Activated CD4-positive, alpha-beta T cell treated with anti-CD3 and anti-CD28 coated beads, Interleukin-2, amount 50 U/mL, for 4 hours (primary cell): Measurements from ENCODE around the gene SH3PXD2A.
"Not testable (repeated sequence)": the region's sequence is repeated elsewhere in the genome, so short reads cannot be mapped to it uniquely, and the experiment has no call there.

ENCODE experiments used
- DNase-seq, 2 experiments: peaks; one replicate each; pipeline ENCODE4 v3.0.0-alpha.2; 2020

The SH3PXD2A gene

DNA sequence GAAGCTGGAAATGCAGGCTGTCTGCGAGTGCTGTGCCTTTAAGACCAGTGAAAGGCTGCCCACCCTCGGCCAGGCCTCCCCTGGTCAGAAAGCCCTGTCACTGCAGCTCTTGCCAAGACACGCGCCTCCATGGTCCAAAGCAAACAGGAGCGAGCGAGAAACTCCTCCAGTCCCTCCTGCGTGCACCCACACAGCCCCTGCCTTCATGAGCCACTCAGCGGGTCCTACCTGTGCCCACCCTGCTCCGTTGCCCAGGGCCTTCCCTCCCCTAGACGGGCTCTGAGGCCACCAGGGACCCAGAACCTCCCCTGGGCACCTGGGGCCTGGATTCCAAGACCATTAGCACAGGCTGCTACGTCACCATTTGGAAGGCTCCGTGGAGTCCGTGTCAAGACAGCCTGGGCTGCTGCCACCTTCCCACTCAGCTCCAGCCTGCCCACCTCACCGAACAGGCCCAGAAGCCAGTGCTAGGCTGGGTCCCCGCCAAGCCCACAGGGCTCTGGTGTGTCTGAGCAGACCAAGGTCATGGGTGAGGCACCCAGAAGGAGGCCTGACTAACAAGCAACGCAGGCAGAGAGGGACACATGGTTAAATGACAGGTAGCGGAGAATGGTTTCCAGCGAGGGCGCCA, 217.3 kb downstream of the SH3PXD2A start:
- DNase-seq: no peak

DNA sequence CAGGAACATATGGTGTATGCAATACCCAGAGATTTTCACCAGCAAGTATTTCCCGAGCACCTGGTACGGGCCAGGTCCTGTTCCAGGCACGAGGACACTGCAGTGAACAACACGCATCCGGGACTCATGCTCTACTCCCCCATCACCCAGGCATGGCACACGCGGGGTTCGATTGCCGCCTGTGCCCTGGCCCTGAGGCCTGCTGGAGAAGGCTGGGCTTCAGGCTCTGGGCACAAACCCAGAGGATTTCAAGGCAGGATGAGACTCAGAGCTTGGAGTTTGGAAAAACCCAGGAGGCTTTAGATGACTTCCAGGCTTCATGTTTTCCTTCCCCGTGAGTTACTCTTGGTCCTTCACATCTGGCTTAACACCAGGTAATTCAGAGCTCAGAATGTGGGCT, 218.4 kb downstream of the SH3PXD2A start:
- DNase-seq: no peak

DNA sequence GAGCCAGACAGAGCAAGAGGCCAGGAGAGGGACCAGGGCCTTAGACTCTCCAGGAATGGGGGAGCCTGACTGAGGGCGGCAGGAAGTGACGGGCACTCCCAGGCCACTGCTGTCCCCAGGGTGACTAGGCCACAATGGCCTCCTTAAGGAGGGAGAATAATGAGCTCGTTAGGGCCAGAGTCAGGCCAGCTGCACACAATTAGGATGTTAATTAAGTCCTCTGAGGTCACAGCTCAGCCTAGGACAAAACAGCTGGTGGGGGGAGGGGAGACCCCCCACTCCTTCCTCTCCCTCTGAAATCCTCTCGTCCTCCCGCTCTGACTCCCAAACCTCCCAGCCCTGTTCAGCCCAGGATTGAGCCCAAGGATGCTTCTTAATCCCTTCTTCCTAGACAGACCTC, 218.9 kb downstream of the SH3PXD2A start:
- no peak for DNase-seq

DNA sequence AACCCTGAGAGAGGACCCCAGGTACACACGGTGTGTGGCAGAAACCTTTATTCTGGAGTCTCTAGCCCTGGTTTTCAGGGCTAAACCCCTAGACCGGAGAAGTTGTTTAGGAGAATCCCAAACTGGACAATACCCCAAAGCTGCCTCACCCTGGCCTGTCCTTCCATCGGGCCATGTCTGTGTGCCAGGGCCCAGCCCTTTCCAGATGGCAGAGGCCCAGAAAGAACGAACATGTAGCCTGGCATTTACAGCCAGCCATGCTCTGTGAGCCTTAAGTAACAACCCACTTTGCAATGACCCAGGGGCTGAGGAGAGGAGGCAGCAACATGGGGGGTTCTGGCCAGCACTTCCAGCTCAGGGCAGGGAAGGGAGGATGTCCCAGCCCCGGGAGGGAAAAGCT, 219.8 kb downstream of the SH3PXD2A start:
- no peak for DNase-seq

DNA sequence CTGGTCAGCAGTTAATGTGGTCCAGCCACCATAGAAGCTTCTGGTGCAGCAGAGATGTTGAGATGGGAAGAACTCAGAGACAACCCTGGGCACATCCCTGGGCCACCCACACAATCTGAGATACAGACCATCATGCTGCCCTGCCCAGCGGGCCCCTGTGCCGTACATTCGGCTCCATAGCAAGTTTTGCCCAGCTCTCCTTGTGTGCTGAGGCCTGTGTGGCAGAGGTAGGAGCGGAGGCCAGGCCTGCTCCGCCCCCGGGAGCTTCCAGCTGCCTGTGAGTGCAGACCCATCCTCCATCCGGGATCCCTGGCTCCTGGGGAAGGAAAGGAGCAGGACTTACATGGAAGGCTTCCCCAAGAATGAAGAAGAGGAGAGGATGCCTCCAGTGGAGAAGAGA, 221.5 kb downstream of the SH3PXD2A start:
- no peak for DNase-seq

DNA sequence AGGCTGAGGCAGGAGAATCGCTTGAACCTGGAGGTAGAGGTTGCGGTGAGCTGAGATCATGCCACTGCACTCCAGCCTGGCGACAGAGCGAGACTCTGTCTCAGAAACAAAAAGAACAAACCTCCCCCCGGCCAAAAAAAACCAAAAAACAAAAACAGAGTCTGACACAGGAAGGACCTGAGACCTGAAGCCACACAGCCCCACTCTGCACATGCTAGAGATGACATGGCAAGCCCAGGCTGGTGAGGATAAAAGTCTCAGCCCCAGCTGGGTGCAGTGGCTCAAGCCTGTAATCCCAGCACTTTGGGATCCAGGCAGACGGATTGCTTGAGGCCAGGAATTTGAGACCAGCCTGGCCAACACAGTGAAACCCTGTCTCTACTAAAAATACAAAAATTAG, 222.5 kb downstream of the SH3PXD2A start:
- not testable (repeated sequence) for DNase-seq

DNA sequence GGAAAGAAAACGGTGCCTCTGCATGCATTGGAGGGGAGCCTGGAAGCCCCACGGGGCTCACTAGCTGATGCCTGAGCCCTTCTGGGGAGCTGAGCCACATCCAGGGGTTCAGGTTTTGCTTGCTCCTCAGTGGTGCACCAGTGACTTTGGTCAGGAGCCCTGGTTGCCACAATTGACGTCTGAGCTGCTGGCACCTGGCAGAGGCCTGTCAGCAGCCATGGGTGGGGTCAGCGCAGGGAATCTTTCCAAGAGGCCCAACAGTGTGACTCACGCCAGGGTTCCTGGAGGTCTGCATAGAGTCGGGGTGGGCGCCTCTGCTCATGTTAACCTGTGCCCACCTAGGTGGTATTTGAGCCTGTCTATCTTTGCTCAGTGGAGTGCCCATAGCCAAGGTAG, 223.1 kb downstream of the SH3PXD2A start:
- no peak for DNase-seq

DNA sequence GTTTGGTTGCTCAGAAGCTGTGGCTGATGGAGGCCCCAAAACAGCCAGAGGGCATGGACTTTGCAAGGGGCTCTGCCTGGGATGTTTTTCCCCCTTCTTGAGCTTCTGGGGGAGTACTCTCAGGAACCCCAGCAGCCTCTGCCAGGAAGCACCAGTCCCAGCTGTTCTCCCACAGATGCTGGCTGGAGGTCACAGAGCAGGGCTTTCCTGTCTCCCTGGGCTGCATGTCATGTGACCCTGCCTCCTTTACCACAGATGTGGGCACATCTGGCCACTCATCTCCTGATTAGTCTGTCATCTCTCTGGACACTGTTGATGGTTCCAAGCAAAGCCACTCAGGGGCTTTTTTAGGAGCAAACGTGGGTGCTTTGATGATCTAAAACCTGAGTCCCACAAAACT, 225.2 kb downstream of the SH3PXD2A start:
- DNase-seq: no peak

DNA sequence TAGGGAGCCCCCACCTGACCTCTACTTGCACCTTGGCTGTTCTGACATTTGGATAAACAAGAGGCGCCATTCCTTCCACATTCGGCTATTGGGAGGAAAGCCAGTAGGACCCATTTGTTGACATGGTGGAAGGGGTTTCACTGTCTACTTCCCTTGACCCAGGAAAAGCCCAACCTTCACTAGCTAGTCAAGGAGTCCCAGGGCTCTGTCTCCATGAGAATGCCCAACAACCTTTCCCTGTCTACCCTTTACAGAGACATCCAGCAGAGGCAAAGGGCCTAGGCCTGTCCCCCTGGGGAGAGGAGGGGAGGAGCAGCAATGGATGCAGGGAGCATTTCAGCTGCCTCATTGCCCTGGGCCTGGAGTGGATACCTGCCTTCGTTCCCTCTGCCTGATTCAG, 225.8 kb downstream of the SH3PXD2A start:
- no peak for DNase-seq

DNA sequence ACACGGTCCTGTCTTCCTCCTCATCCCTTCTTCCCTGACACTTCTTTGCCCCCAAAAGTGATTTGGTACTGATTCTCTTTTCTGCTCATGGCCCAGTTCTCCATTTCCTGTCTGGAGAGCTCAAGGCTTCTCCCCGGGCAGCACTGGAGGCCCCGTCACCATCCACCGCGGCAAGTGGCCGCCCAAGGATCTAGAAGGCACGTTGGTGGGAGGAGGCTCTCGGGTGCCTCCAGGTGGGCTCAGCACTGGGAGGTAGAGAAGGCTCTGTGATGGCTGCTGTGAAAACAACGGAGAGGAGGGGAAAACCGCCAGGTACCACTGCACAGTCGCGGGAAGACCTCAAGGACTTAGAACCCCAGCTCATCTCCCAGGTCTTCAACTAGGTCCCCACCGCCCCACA, 227.5 kb downstream of the SH3PXD2A start:
- DNase-seq: no peak

DNA sequence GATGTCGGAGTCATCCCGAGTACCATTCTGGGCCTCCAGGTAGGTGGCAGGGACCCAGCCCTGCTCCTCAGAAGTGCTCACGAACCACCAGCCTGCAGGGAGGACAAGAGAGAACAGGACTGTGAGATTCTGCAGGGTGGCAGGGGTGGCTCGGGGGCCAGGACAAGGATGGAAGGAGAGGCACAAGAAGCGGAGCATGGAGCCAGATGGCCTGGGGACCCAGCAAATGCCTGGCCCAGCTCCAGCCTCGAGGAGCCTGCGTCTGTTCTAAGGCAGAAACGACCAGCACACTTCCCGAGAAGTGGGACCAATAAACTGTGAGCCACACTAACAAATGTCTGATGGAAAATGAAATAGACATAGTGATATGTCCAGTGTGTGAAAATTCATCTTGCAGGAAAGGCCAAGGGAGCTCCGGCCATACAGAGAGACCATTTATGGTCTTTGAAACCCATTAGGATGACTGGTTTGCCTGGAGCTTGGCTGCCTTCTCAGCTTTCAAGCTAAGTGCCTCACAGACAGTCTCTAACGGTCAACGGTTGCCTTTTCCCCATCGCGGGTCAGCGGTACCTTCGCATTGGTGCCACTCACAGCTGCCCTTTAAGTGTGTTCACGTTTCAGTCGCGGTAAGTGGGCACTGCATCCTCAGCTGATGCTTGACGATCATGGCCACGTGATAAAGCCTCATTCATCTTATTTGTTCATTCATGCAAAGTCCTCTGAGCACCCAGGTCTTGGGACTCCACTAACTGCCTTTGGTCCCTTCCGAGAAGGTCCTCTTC, 228.1 kb downstream of the SH3PXD2A start:
- DNase-seq: no peak

DNA sequence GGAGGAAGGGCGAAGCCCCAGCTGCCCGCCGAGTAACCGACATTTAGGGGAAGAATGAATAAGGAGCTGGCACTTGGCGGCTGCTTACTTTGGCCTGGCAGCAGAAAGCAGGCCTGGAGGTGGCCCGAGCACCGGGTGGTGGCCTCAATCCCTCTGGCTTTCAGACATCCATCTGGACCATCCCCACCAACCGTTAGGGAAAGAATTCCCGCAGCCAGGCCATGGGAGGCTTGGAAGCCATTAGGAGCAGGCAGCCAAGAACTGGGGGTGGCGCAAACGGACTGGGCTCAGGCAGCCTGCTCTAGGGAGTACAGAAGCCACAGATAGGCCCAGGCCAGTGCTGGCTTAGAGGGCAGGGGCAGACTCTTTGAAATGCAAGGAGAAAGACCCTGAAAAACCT, 229.2 kb downstream of the SH3PXD2A start:
- no peak for DNase-seq

DNA sequence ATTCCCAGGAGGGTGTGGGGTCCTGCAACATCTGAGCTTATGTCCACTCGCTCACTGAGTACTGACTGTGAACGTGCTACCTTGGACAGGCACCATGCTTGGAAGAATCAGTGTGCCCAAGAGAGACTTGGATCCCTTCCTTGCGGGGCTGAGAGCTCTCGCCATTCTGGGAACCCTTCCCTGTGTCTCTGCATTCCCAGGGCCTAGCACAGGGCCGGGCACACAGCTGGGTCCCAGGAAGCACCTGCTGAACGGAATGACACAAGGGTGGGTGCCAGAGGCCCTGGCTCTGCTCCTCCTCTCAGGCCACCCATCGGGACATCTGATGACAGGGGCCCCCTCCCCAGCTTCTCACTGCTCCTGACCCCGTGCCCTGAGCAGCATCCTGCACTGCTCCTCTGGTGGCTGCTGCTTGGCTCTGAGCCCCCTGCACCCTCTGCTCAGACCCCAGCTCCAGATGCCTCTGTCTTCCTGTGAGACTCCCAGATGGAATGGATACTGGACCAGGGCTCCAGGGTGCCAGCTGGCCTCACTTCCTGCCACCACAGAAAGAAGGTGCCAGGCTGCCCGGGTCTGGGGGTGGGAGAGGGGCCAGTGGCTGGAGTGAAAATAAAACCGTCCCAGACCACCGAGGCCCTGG, 232.3 kb downstream of the SH3PXD2A start:
- DNase-seq: no peak

DNA sequence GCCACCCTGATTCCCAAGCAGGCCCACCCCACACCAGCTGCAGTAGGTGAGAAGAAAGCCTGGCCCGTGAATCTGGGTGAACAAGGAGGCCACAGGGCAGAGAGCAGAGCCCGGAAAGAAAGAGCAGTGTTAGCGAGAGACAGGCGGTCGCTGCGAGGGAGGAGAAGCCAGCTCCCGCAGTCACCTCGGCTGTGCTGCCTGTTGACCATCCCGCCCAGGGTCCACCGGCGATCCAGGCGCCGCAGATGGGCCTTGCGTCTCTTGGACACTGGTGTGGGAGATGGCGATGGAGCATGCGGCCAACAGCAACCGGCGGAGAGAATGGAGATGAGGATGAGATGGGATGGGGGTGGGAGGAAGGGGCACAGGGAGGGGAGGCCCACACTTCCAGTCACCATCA, 233.1 kb downstream of the SH3PXD2A start:
- DNase-seq: no peak

DNA sequence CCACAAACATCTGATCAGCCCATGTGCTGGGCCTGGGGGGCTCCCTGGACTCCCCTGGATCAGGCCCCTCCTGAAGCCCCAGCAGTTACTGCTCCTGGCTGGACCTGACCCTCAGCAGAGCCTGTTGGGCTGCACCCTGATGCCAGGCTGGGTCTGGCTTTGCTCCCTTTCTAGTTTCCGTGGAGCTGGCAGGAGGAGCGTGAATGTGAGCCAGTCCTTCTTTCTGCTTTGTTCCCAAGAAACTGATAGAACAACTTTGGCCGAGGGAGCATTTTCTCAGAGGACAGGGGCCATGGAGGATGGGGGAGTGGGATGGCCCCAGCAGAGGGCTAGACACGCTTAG, 233.6 kb downstream of the SH3PXD2A start:
- no peak for DNase-seq

DNA sequence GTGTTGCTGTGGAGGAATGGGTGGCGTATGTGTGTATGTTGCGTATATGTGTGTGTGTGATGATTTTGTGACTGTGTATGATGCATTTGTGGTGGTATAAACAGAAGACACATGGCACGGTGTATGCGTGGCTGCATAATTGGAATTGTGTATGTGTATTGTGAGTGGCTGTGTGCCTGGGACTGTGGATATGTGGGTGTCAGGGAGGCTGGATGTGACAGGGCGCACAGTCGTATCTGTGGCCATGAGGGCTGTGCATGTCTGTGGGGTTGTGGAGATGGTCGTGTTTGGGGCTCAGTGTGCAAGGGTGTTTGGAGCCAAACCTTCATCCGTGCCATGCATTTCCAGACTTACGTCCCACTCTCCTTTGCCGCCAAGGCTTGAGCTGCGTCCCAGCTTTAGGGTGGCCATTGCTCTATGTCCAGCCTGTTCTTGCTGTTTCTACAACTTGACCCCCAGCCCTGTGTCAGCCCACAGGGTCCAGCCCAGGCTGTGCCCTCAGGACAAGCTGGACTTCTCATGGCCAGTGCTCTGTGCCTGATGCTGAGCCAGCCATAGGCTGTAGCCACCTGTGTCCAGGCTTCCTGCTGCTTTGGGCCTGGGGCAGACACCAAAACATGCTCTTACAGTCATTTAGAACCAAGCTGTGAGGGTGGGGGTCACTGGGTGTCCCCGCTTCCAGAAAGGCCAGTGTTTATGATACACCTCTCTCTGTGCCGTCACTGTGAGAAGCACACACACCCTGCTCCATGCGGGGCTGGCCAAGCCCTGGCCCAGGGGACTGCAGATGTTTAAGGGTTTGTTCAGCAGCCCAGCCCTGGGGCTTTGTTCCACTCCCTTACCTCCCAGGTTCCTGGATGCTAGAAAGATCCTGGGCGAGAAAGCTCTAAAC, 234.2 kb downstream of the SH3PXD2A start:
- no peak for DNase-seq

DNA sequence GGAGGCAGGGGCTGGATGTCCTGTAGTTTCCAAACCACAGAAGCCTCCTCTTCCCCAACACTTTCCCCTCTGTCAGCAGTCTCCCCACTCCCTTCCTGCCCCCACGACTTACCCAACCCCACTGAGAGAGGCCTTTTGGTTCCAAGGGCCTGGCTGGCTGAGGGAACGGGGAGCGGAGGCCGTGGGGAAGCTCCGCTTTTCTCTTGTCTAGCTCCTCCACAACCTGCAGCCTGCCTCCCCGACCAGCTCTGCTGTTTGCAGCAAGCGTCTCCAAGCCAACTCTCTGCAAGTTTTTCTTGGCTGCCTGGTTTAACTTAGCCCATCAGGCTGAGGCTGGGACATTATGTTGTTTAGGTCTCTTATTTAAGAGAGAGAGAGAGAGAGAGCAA, 235.0 kb downstream of the SH3PXD2A start:
- no peak for DNase-seq

DNA sequence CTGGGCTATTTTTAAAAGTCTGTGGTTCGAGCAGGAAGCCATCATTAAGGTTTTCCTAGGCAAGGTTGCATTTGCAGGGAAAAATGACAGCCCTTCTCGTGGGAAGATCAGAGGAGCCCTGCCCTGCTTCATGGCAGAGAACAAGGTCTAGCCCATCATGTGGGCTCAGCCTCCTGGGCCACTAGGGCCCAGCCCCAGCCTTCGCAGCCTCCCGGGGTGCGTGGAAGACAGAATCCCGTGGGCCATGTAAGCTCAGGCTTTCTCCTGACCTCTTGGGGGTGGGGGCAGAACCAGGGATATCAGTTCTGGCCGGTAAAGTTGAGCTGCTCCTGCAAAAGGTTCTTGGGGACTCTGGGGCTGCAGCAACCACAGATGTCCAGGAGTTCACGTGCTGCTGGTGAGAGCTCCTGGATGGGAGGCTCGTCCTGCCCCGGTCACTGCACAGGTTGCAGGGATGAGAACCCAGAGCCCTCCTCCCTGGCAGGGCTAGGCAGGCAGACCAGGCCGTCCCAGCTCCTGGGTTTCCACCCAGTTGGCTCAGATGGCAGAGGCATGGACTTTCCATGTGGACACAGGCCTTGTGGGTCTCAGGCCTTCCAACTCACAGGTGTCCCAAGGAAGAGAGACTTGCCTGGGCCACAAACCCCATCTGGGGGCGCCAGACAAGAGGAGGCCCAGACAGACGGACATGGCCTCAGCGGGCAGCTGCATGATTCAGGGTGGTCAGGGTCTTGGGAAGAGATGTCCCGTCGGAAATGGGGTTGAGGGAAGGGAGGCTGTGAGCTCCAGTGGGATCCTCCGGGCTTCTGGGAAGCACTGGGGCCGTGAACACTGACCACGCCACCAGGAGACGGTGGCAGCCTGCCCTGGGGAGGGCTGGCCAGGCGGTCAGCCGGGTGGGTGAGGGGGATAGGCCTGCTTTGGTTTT, 235.7 kb downstream of the SH3PXD2A start:
- no peak for DNase-seq

DNA sequence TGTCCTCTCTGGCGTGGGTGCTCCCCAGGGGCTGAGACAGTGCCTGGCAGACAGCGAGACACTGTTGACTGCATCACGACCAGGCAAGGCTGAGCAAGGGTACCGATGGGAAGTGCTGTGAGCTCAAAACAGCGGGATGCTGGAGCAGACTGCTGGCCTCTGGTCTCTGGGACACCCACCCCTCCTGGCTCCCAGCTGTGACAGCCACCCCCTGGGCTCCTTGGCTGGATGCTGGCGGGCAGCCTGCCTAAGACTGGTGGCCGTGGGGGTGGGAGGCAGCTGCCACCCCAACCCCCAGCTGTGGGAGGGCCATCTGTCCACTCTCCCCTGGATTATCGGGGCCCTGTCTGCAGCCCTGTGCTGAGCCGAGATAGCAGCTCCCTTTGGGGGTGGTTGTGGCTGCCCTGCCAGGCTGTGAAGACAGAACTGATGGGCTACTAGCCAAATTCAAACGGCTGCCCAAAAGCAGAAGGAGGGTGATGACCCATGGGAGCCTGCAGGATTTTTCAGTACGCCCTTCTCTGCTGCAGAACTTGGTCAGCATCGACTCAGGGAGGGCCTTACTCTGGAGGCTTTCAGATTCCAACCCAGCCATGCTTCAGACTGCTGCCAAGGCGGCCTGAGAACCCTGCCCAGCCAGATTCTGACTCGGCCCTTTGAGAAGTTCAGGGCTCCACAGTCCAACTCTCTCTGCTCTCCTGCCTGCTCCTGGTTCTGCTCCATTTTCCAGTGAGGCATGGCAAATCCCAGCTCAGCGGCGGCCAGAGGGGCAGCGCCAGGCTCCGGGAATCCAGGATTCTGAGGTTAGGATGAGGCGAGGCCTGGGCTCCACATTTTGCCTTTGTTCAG, 236.6 kb downstream of the SH3PXD2A start:
- DNase-seq: no peak

DNA sequence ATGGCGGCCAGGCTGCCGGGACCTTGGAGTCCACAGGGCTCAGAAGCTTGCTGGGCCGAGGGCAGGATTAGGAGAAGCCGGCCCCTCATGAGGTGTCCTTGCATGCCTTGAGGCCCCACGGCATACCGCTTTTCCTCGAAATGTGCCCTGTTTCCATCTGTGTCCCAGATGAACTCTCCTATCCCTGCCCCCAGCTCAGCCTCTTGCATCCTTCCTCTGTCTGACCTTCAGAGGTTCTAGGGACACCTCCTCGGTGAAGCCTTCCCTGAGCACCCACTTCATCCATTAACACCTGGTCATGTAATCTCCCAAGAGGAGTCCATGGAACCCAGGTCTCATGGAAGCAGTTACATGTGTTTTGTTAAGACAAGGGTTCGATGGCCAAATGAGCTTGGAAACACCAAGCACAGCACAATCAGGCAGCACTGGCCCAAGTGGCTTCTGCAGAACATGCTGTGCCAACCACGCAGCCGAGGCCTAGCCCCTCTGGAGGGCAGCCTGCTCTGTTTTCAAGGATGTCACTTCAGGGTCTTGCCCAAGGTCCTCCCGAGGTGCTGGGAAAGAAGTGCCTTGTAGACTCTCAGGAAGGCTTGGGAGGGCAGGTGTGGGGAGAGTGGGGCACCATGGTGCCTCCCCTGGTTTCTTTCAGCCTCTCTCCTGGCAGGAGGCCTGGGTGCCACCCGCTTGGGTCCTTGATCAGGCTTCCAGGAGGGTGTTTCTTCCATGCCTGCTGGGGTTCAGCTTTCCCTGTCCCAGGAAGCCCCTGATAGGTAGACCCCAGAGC, 237.6 kb downstream of the SH3PXD2A start:
- no peak for DNase-seq
